HG03354 (cell line): Measurements from ENCODE around the gene MSRB2.
A peak's percentile ranks its signal among the peaks of the same experiment; 100 is the strongest.

Experiments
- ATAC-seq: cut with Tn5 transposase; IDR thresholded peaks from one replicate; pipeline ENCODE4 v1.9.1; 2021; ENCODE audit warnings: mild to moderate bottlenecking; ENCODE audit not compliant: unreplicated experiment, poor library complexity, severe bottlenecking

Gene MSRB2

DNA sequence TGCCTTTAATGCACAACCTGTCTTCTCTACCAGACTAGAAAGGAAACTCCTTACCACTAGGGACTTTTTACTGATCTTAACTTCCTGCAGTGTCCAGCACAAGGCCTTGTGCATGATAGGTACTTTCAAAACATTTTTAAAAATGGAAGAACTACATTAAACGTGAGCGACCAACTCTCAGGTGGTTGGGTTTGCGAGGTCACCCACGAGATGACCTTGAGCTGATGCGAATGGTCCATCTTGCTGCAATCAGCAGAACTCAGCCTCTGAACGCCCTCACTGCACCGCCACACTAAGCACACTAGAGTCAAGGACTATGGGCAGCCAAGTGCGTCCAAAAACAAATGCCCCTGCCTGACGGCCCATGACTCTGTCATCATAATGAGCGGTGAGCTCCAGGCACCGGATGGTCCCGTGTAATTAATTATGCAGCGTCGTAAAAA, 61.9 kb downstream of the MSRB2 start:
- peak; percentile 52 for ATAC-seq

DNA sequence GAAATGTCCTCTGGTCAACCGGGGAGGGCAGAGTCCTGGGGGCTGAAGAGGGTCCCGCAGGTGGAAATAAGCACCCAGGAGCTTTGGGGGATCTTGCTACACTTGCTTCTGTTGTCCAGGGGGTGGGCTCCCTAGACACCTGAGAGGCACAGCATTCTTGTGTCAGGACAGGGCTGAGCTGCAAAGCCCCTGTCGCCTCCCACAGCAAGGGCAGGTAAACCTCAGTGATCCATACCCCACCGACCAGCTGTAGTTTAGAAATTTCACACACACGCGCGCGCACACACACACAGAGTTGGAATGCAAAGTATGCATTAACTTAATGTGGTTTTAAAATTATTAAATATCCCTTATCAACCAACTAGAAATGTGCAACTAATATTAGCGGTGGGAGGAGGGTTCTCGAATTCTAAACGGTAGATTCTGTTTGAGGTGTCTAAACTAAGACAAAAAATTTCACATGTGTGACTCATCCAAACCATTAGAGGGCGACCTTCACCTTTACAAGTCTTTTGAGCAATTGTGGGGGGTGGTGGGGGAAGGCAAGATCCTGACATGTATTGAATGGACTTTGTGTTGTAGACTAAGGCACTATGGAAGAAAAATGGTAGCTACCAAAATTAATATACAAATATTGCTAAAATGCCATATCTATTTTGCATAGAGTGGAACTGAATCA, 62.5 kb downstream of the MSRB2 start:
- ATAC-seq = peak; percentile 69

DNA sequence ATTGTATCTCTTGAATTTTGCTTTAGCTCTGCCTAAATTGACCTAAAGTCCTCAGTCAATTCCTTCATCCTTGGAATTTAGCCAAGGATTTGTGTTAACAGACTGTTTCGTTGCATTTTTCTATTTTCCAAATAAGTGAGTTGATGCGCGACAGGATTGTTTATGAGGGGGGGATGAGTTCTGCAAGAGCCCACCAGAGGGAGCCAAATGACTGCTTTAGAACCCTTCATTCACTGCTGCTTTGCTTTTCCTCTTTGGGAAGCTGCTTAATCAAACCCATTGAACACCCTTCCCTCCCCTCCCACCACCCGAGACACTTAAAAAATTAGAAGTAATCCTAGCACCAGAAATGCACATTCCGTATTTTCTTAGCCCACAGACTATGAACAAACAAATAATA, 63.0 kb downstream of the MSRB2 start:
- peak; percentile 78 for ATAC-seq

DNA sequence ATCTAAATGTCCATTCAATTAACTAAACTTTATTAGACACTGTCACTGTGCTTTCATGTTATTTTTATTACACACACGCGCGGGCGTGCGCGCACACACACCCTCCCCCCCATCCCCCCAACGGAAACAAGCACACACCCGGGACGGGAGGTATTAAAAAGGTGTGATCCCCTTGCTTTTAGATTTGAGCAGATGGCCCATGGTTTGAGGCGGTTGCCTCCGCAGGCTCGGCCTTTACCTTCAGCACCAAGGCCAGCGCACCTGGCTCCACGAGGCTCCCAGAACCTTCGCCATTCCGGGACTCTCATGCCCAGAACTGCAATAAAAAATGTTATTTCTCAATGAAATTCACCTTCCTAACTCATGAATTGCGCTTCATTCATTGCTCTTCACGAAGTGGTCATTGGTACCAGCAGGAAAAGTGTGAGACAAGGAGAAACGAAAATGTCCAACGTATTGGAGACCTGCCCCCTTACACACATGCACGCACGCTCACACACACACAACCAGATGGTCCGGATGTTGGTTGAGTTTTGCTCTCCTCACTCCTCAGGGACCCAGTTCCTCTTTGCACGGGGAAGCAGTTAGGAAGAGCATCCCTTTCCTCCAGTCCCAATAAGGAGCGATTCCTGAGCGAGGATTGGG, 76.0 kb downstream of the MSRB2 start:
- ATAC-seq = no peak
